Gastrocnemius medialis (tissue), 4 donors: Measurements from ENCODE around the gene CDC14B.
"Not testable (repeated sequence)": the region's sequence is repeated elsewhere in the genome, so short reads cannot be mapped to it uniquely, and the experiment has no call there.

Experiments
- CTCF ChIP-seq, 5 experiments: fragments of 450-650 bp in 3 of 5; fragments of 200-600 bp in 2 of 5; sonication (generic) in 2 of 5; IDR thresholded peaks in 4 of 5; conservative IDR thresholded peaks in 1 of 5; 1 replicate in 4 of 5; 2 replicates in 1 of 5; pipeline ENCODE4 v1.5.1; 2016 to 2019; ENCODE audit warnings: antibody characterized with exemption in 5 of 5, mild to moderate bottlenecking in 3 of 5, moderate library complexity in 3 of 5
- POLR2A ChIP-seq, 2 donors: fragments of 450-650 bp; IDR thresholded peaks; one replicate each; pipeline ENCODE4 v1.6.1; 2017; ENCODE audit warnings: antibody characterized with exemption in 2 of 2, mild to moderate bottlenecking in 2 of 2, moderate library complexity in 2 of 2

GRCh38 chr9:96614664-96615063 lies 5.0 kb downstream of the CDC14B start:
- not testable (repeated sequence) for TF ChIP-seq CTCF (IDR thresholded peaks at IDR 0.05 in 4 of 5, conservative IDR thresholded peaks at IDR 0.05 in 1 of 5); POLR2A (IDR thresholded peaks at IDR 0.05)
